GM21576 (cell line): ENCODE measurements around the gene FBXO2.

Experiments used
- ATAC-seq: cut with Tn5 transposase; IDR thresholded peaks from one replicate; pipeline ENCODE4 v1.9.1; 2021; ENCODE audit warnings: mild to moderate bottlenecking, moderate library complexity; ENCODE audit not compliant: unreplicated experiment

Gene FBXO2

DNA sequence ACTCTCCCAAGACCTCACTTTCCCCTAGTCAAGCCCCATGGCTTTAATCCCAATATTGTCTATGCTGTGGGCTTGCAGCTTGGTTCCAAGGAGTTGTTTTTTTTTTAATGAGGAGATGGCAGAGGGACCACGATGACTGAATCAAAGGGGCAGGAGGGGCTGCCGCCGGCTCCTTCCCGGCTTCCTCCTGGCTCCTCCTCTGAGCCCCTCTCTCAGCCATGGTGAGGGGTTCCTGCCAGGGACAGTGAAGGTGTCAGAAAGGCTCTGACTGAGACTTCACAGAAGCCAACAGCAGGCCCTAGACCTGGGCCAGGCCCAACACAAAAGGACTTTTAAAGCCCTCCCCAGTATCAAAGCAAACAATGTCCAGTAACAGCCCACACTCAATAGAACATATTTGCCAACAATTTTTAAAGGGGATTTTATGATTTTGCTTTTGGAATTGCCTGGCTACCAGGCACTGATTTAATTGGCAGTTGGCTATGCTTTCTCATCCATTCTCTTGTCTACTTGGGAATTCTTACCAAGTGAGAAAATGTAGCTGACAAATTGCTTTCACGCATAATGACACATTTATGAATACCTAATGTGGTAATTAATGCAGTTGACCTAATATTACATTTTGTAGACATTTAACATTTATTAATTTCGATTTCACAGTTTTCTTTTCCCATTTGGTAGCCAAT, 54.2 kb downstream of the FBXO2 start:
- ATAC-seq, result no peak

DNA sequence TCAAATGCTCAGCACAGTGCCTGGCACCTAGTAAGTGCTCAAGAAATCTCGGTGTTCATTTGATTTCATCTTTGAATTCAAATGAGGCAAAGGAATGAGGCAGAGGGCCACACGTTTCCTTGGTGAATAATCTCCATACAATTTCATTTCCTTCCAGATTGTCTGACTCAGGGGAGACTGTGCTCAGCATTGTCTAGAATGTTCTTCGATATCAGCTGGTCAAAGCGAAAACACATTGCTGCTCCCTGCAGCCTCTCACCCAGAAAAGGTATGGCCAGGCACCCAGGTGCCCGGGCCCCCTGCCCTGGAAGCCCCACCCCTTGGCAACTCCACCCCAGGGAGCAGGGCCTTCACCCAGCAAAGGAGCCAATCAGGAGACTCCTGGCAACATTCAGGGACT, 55.8 kb downstream of the FBXO2 start:
- ATAC-seq, result no peak
